GM18909 (cell line): ENCODE results near the gene LYRM9.
"Not testable (repeated sequence)": the region's sequence is repeated elsewhere in the genome, so short reads cannot be mapped to it uniquely, and the experiment has no call there.

ENCODE experiments used
- ATAC-seq: cut with Tn5 transposase; IDR thresholded peaks from one replicate; pipeline ENCODE4 v1.9.1; 2021; ENCODE audit warnings: mild to moderate bottlenecking; ENCODE audit not compliant: unreplicated experiment, poor library complexity

LYRM9 gene

GRCh38 chr17:27846042-27846655, 47.0 kb downstream of the LYRM9 start:
- no peak for ATAC-seq

- ATAC-seq, result no peak
These were observed 47.7 kb downstream of the LYRM9 start for GRCh38 chr17:27845264-27846041.

GRCh38 chr17:27840688-27841087, 52.5 kb downstream of the LYRM9 start:
- ATAC-seq, result no peak

- ATAC-seq, result not testable (repeated sequence)
These were observed 52.8 kb downstream of the LYRM9 start for GRCh38 chr17:27840406-27840678.

- ATAC-seq, result not testable (repeated sequence)
These were observed 53.4 kb downstream of the LYRM9 start for GRCh38 chr17:27839571-27840405.

- not testable (repeated sequence) for ATAC-seq
These were observed 54.6 kb downstream of the LYRM9 start for GRCh38 chr17:27838607-27839006.

- ATAC-seq, result not testable (repeated sequence)
These were observed 55.4 kb downstream of the LYRM9 start for GRCh38 chr17:27837769-27838168.

GRCh38 chr17:27836651-27837050, 56.5 kb downstream of the LYRM9 start:
- ATAC-seq, result no peak

GRCh38 chr17:27834571-27834970, 58.6 kb downstream of the LYRM9 start:
- no peak for ATAC-seq

- no peak for ATAC-seq
These were observed 60.3 kb downstream of the LYRM9 start for GRCh38 chr17:27832831-27833230.

GRCh38 chr17:27829888-27830287, 63.3 kb downstream of the LYRM9 start:
- ATAC-seq, result not testable (repeated sequence)

- not testable (repeated sequence) for ATAC-seq
These were observed 63.9 kb downstream of the LYRM9 start for GRCh38 chr17:27829143-27829711.
